Trophoblast cell (in vitro differentiated cells and primary cell): Measurements from ENCODE around the gene SLC25A38.

ENCODE experiments used
- DNase-seq, 2 donors: peaks; one replicate each; pipeline ENCODE4 v3.0.0-alpha.2; 2016
- H2AFZ ChIP-seq: 2 replicates; pipeline ENCODE4 v1.6.1; 2013; ENCODE audit warnings: low read length, moderate library complexity, mild to moderate bottlenecking; ENCODE audit not compliant: insufficient read depth, poor library complexity
- H2AK5ac ChIP-seq: 2 replicates; pipeline ENCODE4 v1.6.1; 2013; ENCODE audit warnings: mild to moderate bottlenecking, low read length
- H2BK120ac ChIP-seq: 2 replicates; pipeline ENCODE4 v1.6.1; 2013; ENCODE audit warnings: low read length, mild to moderate bottlenecking, moderate library complexity; ENCODE audit not compliant: insufficient read depth, poor library complexity
- H2BK12ac ChIP-seq: 2 replicates; pipeline ENCODE4 v1.6.1; 2013; ENCODE audit warnings: mild to moderate bottlenecking, low read length, moderate library complexity
- H2BK5ac ChIP-seq: 2 replicates; pipeline ENCODE4 v1.6.1; 2013; ENCODE audit warnings: low read length, low read depth, moderate library complexity, mild to moderate bottlenecking; ENCODE audit not compliant: poor library complexity
- H3K14ac ChIP-seq: 2 replicates; pipeline ENCODE4 v1.6.1; 2013; ENCODE audit warnings: mild to moderate bottlenecking, low read length
- H3K18ac ChIP-seq: 2 replicates; pipeline ENCODE4 v1.6.1; 2013; ENCODE audit warnings: mild to moderate bottlenecking, low read length
- H3K23ac ChIP-seq: 2 replicates; pipeline ENCODE4 v1.6.1; 2013; ENCODE audit warnings: low read length
- H3K27ac ChIP-seq: 2 replicates; pipeline ENCODE4 v1.5.1; 2013; ENCODE audit warnings: low read depth, mild to moderate bottlenecking, inconsistent platforms, low read length, moderate library complexity
- H3K27me3 ChIP-seq: 2 replicates; pipeline ENCODE4 v1.6.1; 2013; ENCODE audit warnings: inconsistent platforms, mild to moderate bottlenecking, low read length, moderate library complexity; ENCODE audit not compliant: insufficient read depth
- H3K36me3 ChIP-seq, 2 experiments: 1 replicate in 1 of 2; 2 replicates in 1 of 2; pipeline ENCODE4 v1.6.1; 2013; ENCODE audit warnings: low read length in 2 of 2, mild to moderate bottlenecking in 2 of 2, moderate library complexity in 1 of 2; ENCODE audit not compliant: insufficient read depth in 2 of 2, control insufficient read depth in 1 of 2
- H3K4ac ChIP-seq: 2 replicates; pipeline ENCODE4 v1.6.1; 2013; ENCODE audit warnings: low read depth, mild to moderate bottlenecking, low read length, moderate library complexity
- H3K4me1 ChIP-seq, 2 experiments: 1 replicate in 1 of 2; 2 replicates in 1 of 2; pipeline ENCODE4 v1.6.1; 2013; ENCODE audit warnings: low read length in 2 of 2, mild to moderate bottlenecking in 2 of 2, moderate library complexity in 1 of 2; ENCODE audit not compliant: insufficient read depth in 2 of 2, control insufficient read depth in 1 of 2
- H3K4me2 ChIP-seq: 2 replicates; pipeline ENCODE4 v1.6.1; 2013; ENCODE audit warnings: inconsistent platforms, mild to moderate bottlenecking, low read length, moderate library complexity
- H3K4me3 ChIP-seq: 2 replicates; pipeline ENCODE4 v1.5.1; 2013; ENCODE audit warnings: mild to moderate bottlenecking, low read depth, low read length, inconsistent platforms
- H3K79me1 ChIP-seq: one replicate; pipeline ENCODE4 v1.6.1; 2013; ENCODE audit warnings: low read length
- H3K79me2 ChIP-seq: 2 replicates; pipeline ENCODE4 v1.6.1; 2013; ENCODE audit warnings: low read length, mild to moderate bottlenecking; ENCODE audit not compliant: control insufficient read depth, insufficient read depth, poor library complexity
- H3K9ac ChIP-seq: 2 replicates; pipeline ENCODE4 v1.6.1; 2013; ENCODE audit warnings: mild to moderate bottlenecking, low read length
- H3K9me3 ChIP-seq: 2 replicates; pipeline ENCODE4 v1.6.1; 2013; ENCODE audit warnings: low read depth, mild to moderate bottlenecking, control low read depth, inconsistent platforms, low read length; ENCODE audit not compliant: insufficient read depth
- H4K12ac ChIP-seq: 2 replicates; pipeline ENCODE4 v1.6.1; 2013; ENCODE audit warnings: low read depth, mild to moderate bottlenecking, low read length, moderate library complexity
- H4K8ac ChIP-seq: 2 replicates; pipeline ENCODE4 v1.6.1; 2013; ENCODE audit warnings: low read depth, mild to moderate bottlenecking, low read length, moderate library complexity
- H4K91ac ChIP-seq: one replicate; pipeline ENCODE4 v1.6.1; 2013; ENCODE audit warnings: low read depth, mild to moderate bottlenecking, low read length, moderate library complexity
- WGBS: extraction: QIAGEN DNeasy Blood & Tissue Kit; methylation state at CpG from one replicate; pipeline ENCODE4 v1.1.7; 2013; ENCODE audit warnings: missing lambda C conversion rate; ENCODE audit not compliant: insufficient read length, insufficient coverage; ENCODE audit errors: extremely low coverage; 5-methylcytosine and 5-hydroxymethylcytosine counted together

The SLC25A38 gene

DNA sequence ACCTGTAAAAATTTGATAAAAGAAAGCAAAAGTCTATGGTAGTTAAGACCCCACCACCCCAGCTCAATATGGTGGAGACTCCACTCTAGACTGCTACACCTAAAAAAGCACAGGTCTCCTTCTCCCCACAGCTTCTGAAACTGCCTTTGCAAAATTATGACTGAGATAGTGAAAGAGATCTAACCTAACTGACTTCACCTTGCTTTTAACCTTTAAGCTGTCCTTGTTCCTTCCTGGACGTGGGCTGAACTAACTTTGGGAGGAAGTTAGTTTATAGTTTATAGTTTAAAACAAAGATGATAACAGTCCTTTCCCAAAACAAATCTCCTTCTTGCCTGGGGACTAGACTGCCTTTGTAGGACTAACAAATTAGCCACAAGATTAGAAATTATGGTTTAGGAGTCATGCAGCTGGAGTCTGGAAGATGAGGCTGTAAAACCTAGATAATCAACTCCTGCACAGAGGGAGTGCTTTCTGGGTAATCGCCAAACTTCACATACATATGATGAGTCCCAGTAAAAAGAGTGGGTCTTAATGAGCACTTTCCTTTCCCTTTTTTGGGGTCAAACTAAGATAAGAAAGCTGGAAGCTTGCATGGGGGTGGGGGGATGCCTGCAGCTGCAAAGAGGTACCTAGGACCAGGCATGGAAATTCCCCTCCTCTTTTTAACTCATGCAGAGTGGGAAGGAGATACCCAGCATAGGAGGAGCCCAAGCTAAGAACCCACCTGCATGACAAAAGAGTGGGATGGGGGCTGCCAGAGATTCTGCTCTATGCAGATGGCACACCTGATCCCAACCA, 36.2 kb upstream of the SLC25A38 start:
- H3K27ac ChIP-seq: no peak overlapping the region
- H3K27me3 ChIP-seq: no peaks in the 10 kb centered on the region
- no peaks in the 10 kb centered on the region for H3K79me1 ChIP-seq
- H2AFZ ChIP-seq: no peak overlapping the region
- H3K18ac ChIP-seq: no peak overlapping the region
- H3K36me3 ChIP-seq: no peaks in the 10 kb centered on the region
- no CpG with 5 or more reads among the region's 2 CpGs for WGBS
- H3K4ac ChIP-seq: no peak overlapping the region
- no peak overlapping the region for H2AK5ac ChIP-seq
- no peak overlapping the region for H2BK12ac ChIP-seq
- no peak overlapping the region for H3K14ac ChIP-seq
- no peaks in the 10 kb centered on the region for H3K9me3 ChIP-seq
- H3K4me2 ChIP-seq: no peak overlapping the region
- no peak overlapping the region for H2BK5ac ChIP-seq
- no peak overlapping the region for H3K4me3 ChIP-seq
- H3K23ac ChIP-seq: no peak overlapping the region
- no peak for DNase-seq
- no peak overlapping the region for H3K9ac ChIP-seq
- H3K4me1 ChIP-seq: no peaks in the 10 kb centered on the region
- no peaks in the 10 kb centered on the region for H3K79me2 ChIP-seq
- no peak overlapping the region for H4K91ac ChIP-seq
- H4K8ac ChIP-seq: no peak overlapping the region
- H4K12ac ChIP-seq: no peak overlapping the region
- H2BK120ac ChIP-seq: no peak overlapping the region

- Histone ChIP-seq H3K27ac (no peak overlapping the region), H3K4me2 (no peak overlapping the region), H4K12ac (no peak overlapping the region), H3K9me3 (no peaks in the 10 kb centered on the region), H3K18ac (no peak overlapping the region), H2BK120ac (no peak overlapping the region), H2AK5ac (no peak overlapping the region), H3K79me2 (no peaks in the 10 kb centered on the region), H3K4me3 (no peak overlapping the region), H3K4ac (no peak overlapping the region), H3K14ac (no peak overlapping the region), H3K4me1 (no peaks in the 10 kb centered on the region), H4K8ac (no peak overlapping the region), H4K91ac (no peak overlapping the region), H3K23ac (no peak overlapping the region), H2BK12ac (no peak overlapping the region), H2BK5ac (no peak overlapping the region), H3K9ac (no peak overlapping the region), H3K79me1 (no peaks in the 10 kb centered on the region), H3K36me3 (no peaks in the 10 kb centered on the region), H2AFZ (no peak overlapping the region), H3K27me3 (no peaks in the 10 kb centered on the region)
- WGBS: no CpG with 5 or more reads among the region's 3 CpGs
- DNase-seq: no peak
Measured at GRCh38 chr3:39347586-39347876, 35.6 kb upstream of the SLC25A38 start.

- WGBS: no CpG with 5 or more reads among the region's 3 CpGs
- H3K14ac ChIP-seq: no peak overlapping the region
- no peaks in the 10 kb centered on the region for H3K4me1 ChIP-seq
- no peak overlapping the region for H4K12ac ChIP-seq
- H3K9ac ChIP-seq: no peak overlapping the region
- H3K27ac ChIP-seq: no peak overlapping the region
- H3K36me3 ChIP-seq: no peaks in the 10 kb centered on the region
- no peak overlapping the region for H4K91ac ChIP-seq
- H2BK12ac ChIP-seq: no peak overlapping the region
- H3K18ac ChIP-seq: no peak overlapping the region
- no peak overlapping the region for H3K4ac ChIP-seq
- no peak overlapping the region for H3K4me3 ChIP-seq
- H3K79me2 ChIP-seq: no peaks in the 10 kb centered on the region
- H2BK120ac ChIP-seq: no peak overlapping the region
- H3K4me2 ChIP-seq: no peak overlapping the region
- no peak overlapping the region for H3K23ac ChIP-seq
- no peaks in the 10 kb centered on the region for H3K79me1 ChIP-seq
- no peak overlapping the region for H4K8ac ChIP-seq
- H3K27me3 ChIP-seq: no peaks in the 10 kb centered on the region
- H2BK5ac ChIP-seq: no peak overlapping the region
- no peaks in the 10 kb centered on the region for H3K9me3 ChIP-seq
- no peak for DNase-seq
- no peak overlapping the region for H2AFZ ChIP-seq
- no peak overlapping the region for H2AK5ac ChIP-seq
Measured at GRCh38 chr3:39349080-39349479, 34.1 kb upstream of the SLC25A38 start.

DNA sequence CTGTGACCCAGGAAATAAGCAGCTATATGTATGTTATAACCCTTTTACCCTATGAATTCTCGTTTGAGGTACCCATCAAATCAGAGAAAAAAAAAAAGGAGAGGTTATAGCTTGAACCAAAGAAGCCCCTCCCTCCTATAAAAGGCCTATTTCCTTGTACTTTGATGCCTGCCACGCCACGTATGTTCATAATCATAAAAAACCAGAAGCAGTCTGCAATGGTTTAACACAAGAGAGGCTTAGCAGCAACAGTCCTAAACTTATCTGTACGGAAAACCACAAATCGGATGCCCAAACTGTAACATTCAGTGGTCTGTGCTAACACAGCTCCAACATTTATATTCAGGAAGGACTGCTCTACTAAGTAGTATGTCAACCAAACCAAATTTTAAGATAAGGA, 32.5 kb upstream of the SLC25A38 start:
- no peak overlapping the region for H3K4ac ChIP-seq
- H3K4me2 ChIP-seq: no peak overlapping the region
- DNase-seq: no peak
- no peaks in the 10 kb centered on the region for H3K27me3 ChIP-seq
- H3K18ac ChIP-seq: no peak overlapping the region
- H4K91ac ChIP-seq: no peak overlapping the region
- H3K9me3 ChIP-seq: no peaks in the 10 kb centered on the region
- H3K4me3 ChIP-seq: no peak overlapping the region
- H2BK5ac ChIP-seq: no peak overlapping the region
- no peak overlapping the region for H4K8ac ChIP-seq
- no peaks in the 10 kb centered on the region for H3K4me1 ChIP-seq
- no peaks in the 10 kb centered on the region for H3K79me1 ChIP-seq
- WGBS: no CpG with 5 or more reads among the region's 5 CpGs
- no peak overlapping the region for H3K27ac ChIP-seq
- no peak overlapping the region for H4K12ac ChIP-seq
- no peak overlapping the region for H3K9ac ChIP-seq
- no peak overlapping the region for H2BK12ac ChIP-seq
- no peak overlapping the region for H2AFZ ChIP-seq
- no peaks in the 10 kb centered on the region for H3K36me3 ChIP-seq
- H2AK5ac ChIP-seq: no peak overlapping the region
- H3K79me2 ChIP-seq: no peaks in the 10 kb centered on the region
- no peak overlapping the region for H3K23ac ChIP-seq
- H2BK120ac ChIP-seq: no peak overlapping the region
- no peak overlapping the region for H3K14ac ChIP-seq
